Ovary (tissue), 3 donors: ENCODE data around the gene FAM72A.
"Not testable (repeated sequence)": the region's sequence is repeated elsewhere in the genome, so short reads cannot be mapped to it uniquely, and the experiment has no call there.

ENCODE experiments used
- CTCF ChIP-seq, 3 donors: fragments of 450-650 bp in 2 of 3; fragments of 200-600 bp in 1 of 3; IDR thresholded peaks; one replicate each; pipeline versions ENCODE4 v1.5.1 to v1.8.0; 2016 to 2022; ENCODE audit warnings: antibody characterized with exemption in 3 of 3, mild to moderate bottlenecking in 1 of 3
- EP300 ChIP-seq: sonication (generic); formaldehyde crosslinking; IDR thresholded peaks from one replicate; pipeline ENCODE4 v1.6.1; 2017; ENCODE audit warnings: antibody characterized with exemption
- donor health status: DM: no; HTN: no; CAD: no.

- not testable (repeated sequence) for TF ChIP-seq CTCF (IDR thresholded peaks at IDR 0.05); EP300
Observed at GRCh38 chr1:206225386-206225785, 22.7 kb upstream of the FAM72A start.
